GM12874 (cell line): ENCODE results near the gene MRGPRG.

Experiments used
- TF ChIP-seq, protein P1 (sequence below): IDR thresholded peaks from 2 replicates; pipeline ENCODE4 v1.5.1; 2011; ENCODE audit warnings: low read depth, mild to moderate bottlenecking, control low read depth, low read length, moderate library complexity; ENCODE audit not compliant: insufficient read depth

Gene MRGPRG

DNA sequence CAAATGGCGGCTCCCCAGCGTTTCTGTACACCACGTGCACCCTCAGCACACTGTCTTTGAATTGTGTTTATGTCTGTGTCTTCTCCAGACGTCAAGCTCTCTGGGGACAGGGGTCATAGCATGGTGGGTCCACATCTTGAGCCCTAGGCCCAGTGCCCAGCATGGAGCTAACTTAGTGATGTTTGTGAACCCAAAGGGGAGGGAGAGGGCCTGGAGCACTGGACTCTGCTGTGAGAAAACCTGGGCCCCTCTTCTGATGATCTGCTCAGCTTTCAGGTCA is 4.3 kb downstream of the MRGPRG start:
- TF ChIP-seq, protein P1, sequence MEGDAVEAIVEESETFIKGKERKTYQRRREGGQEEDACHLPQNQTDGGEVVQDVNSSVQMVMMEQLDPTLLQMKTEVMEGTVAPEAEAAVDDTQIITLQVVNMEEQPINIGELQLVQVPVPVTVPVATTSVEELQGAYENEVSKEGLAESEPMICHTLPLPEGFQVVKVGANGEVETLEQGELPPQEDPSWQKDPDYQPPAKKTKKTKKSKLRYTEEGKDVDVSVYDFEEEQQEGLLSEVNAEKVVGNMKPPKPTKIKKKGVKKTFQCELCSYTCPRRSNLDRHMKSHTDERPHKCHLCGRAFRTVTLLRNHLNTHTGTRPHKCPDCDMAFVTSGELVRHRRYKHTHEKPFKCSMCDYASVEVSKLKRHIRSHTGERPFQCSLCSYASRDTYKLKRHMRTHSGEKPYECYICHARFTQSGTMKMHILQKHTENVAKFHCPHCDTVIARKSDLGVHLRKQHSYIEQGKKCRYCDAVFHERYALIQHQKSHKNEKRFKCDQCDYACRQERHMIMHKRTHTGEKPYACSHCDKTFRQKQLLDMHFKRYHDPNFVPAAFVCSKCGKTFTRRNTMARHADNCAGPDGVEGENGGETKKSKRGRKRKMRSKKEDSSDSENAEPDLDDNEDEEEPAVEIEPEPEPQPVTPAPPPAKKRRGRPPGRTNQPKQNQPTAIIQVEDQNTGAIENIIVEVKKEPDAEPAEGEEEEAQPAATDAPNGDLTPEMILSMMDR: no peak

DNA sequence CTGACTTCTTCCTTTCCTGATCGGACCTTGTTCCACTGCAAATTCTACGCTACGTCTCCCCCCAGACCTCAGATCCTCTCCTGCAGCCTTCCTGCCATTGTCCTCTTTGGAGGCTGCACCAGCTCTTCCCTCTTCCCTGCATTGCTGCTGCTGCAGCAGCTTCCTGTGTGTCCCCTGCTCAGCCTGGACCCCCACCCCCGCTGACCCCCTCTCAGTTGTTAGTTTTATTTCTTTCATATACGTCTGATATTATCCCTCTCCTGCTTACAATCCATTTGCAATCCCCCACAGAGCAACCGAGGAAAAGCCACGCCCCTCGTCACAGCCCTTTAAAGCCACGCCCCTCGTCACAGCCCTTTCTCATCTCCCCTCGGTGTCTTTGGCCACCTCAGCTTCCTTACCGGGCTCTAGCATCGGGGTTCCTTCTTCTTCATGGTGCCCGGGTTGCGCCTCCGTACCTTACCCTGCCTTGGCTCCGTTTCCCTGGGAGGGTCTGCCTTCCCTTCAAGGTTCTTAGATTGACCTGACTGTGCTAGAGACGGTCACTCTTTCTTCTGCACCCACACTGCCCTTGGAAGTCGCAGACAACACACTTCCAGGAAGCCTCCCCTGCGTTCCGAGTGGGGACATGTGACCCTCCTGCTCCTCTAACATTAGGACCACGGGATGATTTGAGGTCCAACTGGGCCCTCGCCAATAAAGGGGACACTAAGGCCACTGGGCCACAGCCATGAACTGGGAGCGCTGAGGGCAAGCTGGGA is 4.8 kb downstream of the MRGPRG start:
- TF ChIP-seq, protein P1: no peak

DNA sequence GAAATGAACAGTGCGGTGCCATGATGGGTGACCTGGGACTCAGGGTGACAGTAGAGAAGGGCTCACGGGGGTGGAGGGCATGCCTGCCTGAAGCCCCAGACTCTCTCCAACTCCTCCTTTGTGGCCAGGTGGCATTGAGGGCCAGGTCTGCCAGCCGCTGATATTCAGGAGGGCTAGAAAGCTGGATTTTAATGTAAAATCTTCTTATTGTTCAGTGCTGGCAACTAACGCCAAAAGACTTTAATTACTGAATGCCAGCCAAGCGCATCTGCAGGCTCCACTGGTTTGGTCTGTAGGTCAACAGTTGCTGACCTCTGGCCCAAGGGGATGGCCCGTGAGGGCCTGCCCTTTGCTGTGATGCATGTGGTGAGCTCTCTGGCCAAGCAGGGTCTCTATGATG is 10.3 kb downstream of the MRGPRG start:
- TF ChIP-seq, protein P1: no peak

DNA sequence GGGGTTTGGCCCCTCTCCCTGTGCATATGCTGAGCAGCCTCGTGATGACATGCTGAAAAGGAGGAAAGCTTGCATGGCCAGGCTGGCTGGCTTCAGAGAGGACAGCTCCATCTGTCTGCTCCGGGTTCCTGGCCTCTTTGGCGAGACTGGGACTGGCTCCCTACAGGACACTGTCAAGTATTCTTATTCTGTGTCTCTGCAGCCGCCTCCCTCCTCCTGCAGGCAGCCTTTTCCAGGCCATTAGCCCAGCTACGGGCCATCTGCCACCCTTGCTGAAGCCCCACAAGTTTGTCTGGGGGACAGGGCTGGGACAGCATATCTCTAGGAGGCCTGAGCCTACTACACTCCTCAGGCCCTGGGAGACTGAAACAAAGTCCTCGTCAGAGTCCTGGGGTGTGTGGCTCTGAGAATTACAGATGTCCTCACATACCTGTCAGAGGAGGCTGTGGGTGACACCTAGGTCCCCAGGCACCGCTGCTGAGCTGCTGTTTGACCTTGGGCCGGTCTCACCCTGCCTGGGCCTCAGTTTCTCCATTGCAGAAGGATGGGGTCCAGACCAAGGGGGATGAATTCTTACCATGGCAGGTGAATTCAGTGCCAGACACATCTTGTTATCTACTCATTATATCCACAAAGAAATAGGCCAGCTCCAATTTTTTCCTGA is 11.0 kb downstream of the MRGPRG start:
- TF ChIP-seq, protein P1: no peak

DNA sequence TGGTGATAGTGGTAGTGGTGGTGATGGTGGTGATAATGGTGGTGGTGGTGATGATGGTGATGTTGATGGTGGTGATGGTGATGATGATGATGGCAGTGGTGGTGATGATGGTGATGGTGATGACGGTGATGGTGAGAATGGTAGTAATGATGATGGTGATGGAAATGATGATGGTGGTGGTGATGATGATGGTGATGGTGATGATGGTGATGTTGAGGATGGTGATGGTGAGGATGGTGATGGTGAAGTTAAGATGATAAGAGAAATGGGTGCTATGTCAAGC is 11.8 kb downstream of the MRGPRG start:
- TF ChIP-seq, protein P1: no peak

DNA sequence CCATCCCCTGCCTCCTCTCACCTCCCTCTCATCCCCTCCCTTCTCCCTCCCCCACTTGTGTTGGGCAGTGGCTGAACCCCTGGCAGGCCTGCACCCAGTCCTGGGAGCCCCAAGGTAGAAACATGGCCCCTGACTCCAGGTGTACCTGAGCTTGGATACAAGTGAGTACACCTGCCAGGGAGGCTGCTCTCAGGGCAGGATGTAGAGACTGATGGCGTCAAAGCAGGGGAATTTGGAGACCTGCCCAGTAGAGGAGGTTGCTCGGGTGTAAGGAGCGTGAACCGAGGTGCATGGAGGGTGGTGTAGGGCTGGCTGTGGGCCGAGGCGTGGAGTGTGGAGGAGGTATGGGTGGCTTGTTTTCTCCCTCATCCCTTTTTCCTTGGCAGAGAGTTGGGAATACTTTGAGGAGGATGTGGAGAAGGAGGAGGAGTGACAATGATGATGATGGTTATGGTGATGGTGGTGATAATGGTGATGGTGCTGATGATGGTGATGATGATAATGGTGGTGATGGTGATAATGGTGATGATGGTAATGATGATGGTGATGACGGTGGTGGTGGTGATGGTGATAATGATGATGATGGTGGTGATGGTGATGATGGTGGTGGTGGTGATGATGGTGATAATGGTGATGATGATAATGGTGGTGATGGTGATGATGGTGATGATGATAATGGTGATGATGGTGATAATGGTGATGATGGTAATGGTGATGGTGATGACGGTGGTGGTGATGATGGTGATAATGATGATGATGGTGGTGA is 12.3 kb downstream of the MRGPRG start:
- TF ChIP-seq, protein P1: no peak

DNA sequence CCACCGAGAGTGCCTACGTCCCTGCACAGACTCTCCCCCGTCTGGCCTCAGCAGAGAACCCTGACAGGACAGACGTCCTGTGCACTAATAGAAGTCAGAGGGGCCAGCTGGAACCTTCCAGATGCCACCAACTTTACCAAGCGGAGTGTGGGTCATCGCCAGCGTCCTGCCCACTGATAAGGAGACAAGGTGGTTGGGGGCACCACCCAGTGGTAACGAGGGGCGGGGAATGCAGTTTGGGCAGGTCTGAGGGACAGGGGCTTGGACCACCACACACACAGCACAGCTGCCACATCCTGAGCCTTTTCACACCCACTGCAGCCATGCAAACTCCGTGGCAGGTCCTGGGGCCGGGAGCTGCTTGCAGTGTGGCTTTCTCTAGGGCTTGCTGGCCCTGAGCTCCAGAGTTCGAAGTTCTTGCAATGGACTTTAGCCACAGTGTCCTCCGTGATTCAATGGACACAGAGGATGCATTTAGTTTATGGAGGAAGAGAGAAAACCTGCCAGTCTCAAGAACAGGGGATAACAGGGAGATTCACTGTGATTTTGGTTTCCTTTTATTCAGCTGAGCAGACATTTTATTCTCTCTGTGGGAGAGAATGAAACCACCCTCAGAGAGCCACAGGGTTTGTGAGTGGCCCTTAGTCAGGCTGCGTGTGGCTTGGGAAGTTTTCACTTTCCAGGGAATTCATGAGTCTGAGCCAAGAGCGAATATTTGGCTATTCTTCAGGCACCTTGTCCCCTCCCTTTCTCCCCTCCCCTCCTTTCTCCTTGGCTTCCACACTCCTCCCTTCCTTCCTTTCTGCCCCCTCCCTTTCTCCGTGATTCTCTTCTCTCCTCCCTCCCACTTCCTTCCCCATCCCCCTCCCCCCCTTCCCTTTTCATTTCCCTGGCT is 13.1 kb downstream of the MRGPRG start:
- TF ChIP-seq, protein P1: no peak
